NCI-H2081 (cell line): ENCODE measurements around the gene RSRP1.
"Not testable (repeated sequence)": the region's sequence is repeated elsewhere in the genome, so short reads cannot be mapped to it uniquely, and the experiment has no call there.

Experiments used
- DNase-seq, 2 experiments: peaks; one replicate each; lab custom pipeline; 2025; lab: John Stamatoyannopoulos, UW

RSRP1 gene

GRCh38 chr1:25256578-25256965, 9.3 kb upstream of the RSRP1 start:
- no peak for DNase-seq

- no peak for DNase-seq
Measured at GRCh38 chr1:25255706-25256577, 8.7 kb upstream of the RSRP1 start.

GRCh38 chr1:25253911-25254310, 6.7 kb upstream of the RSRP1 start:
- no peak for DNase-seq

GRCh38 chr1:25247829-25248754, 838 bp upstream of the RSRP1 start:
- DNase-seq: no peak

- no peak for DNase-seq
Measured at GRCh38 chr1:25246600-25247023, 642 bp downstream of the RSRP1 start.

- peak in 1 of 2 experiments; percentile 24 for DNase-seq
Measured at GRCh38 chr1:25245809-25246599, 1.2 kb downstream of the RSRP1 start.

GRCh38 chr1:25245393-25245792, 1.9 kb downstream of the RSRP1 start:
- DNase-seq: no peak

GRCh38 chr1:25243907-25244306, 3.3 kb downstream of the RSRP1 start:
- no peak for DNase-seq

- peak; percentile 97 to 98 for DNase-seq
Measured at GRCh38 chr1:25239681-25240541, 7.3 kb downstream of the RSRP1 start.

GRCh38 chr1:25238046-25238445, 9.2 kb downstream of the RSRP1 start:
- DNase-seq: no peak

GRCh38 chr1:25236261-25236660, 11.0 kb downstream of the RSRP1 start:
- not testable (repeated sequence) for DNase-seq

GRCh38 chr1:25235411-25235810, 11.8 kb downstream of the RSRP1 start:
- not testable (repeated sequence) for DNase-seq

GRCh38 chr1:25232866-25233784, 14.1 kb downstream of the RSRP1 start:
- peak in 1 of 2 experiments; percentile 63 for DNase-seq

- DNase-seq: peak; percentile 88 to 93
Measured at GRCh38 chr1:25232027-25232865, 15.0 kb downstream of the RSRP1 start, which contains the start of gene SYF2. SYF2 (minus strand) TSS chr1:25232502; CDS start chr1:25232467, 35 bp downstream.

GRCh38 chr1:25223471-25223870, 23.8 kb downstream of the RSRP1 start:
- no peak for DNase-seq

- DNase-seq: no peak
Measured at GRCh38 chr1:25222606-25223005, 24.6 kb downstream of the RSRP1 start.

- no peak for DNase-seq
Measured at GRCh38 chr1:25220666-25221065, 26.6 kb downstream of the RSRP1 start.

GRCh38 chr1:25219661-25220251, 27.5 kb downstream of the RSRP1 start:
- DNase-seq: no peak
